Upper lobe of left lung (tissue), 6 donors: ENCODE measurements around the gene EXOC6B. TPM values are rescaled to one million over a fixed set of nuclear protein-coding genes. Genes with fewer than 3 reads are reported as not detected.

Experiments
- ATAC-seq, 2 donors: fragments of 200-7000 bp; cut with Tn5 transposase; one replicate each; pipeline ENCODE4 v1.9.1; 2022; ENCODE audit warnings: mild to moderate bottlenecking in 2 of 2, moderate library complexity in 2 of 2; ENCODE audit not compliant: low FRiP score in 2 of 2
- DNase-seq, 2 donors: peaks; one replicate each; pipeline ENCODE4 v3.0.0-alpha.2; 2019 to 2020
- H3K27ac ChIP-seq, 4 donors: fragments of 200-600 bp; sonication (generic); one replicate each; pipeline ENCODE4 v1.5.1; 2016 to 2019
- H3K27me3 ChIP-seq, 4 donors: fragments of 200-600 bp; sonication (generic); one replicate each; pipeline ENCODE4 v1.5.1; 2017 to 2019
- H3K36me3 ChIP-seq, 4 donors: fragments of 200-600 bp; sonication (generic); one replicate each; pipeline ENCODE4 v1.5.1; 2016 to 2019
- H3K4me1 ChIP-seq, 4 donors: fragments of 200-600 bp; sonication (generic); one replicate each; pipeline ENCODE4 v1.5.1; 2018 to 2019
- H3K4me3 ChIP-seq, 4 donors: fragments of 200-600 bp; sonication (generic); one replicate each; pipeline ENCODE4 v1.5.1; 2017 to 2019; ENCODE audit warnings: mild to moderate bottlenecking in 2 of 4, moderate library complexity in 1 of 4
- H3K9me3 ChIP-seq, 4 donors: fragments of 200-600 bp; sonication (generic); one replicate each; pipeline ENCODE4 v1.5.1; 2018 to 2019
- EP300 ChIP-seq, 4 donors: sonication (generic); formaldehyde crosslinking; IDR thresholded peaks; one replicate each; pipeline ENCODE4 v1.5.1; 2017; ENCODE audit warnings: antibody characterized with exemption in 4 of 4, control low read depth in 2 of 4
- POLR2A ChIP-seq, 4 donors: fragments of 450-650 bp; IDR thresholded peaks; one replicate each; pipeline ENCODE4 v1.5.1; 2016 to 2017; ENCODE audit warnings: antibody characterized with exemption in 4 of 4, mild to moderate bottlenecking in 2 of 4
- POLR2AphosphoS5 ChIP-seq, 2 donors: sonication (generic); formaldehyde crosslinking; IDR thresholded peaks; one replicate each; pipeline ENCODE4 v1.5.1; 2017; ENCODE audit warnings: antibody characterized with exemption in 2 of 2
- WGBS, 2 donors: methylation state at CpG; one replicate each; pipeline ENCODE4 v1.1.5; 2017 to 2018; 5-methylcytosine and 5-hydroxymethylcytosine counted together
- total RNA-seq, 6 donors: library from RNA; depleted of rRNA in 4 of 6; stranded (reverse); fragments of >200 nt in 4 of 6; gene quantifications; one replicate each; pipeline versions ENCODE4 v1.1.0 to v1.2.1, GENCODE V29; 2016 to 2021
- TF ChIP-seq, protein P1 (sequence below), 6 experiments: fragments of 450-650 bp in 4 of 6; fragments of 200-600 bp in 2 of 6; sonication (generic) in 2 of 6; IDR thresholded peaks; one replicate each; pipeline ENCODE4 v1.5.1; 2016 to 2019; ENCODE audit warnings: antibody characterized with exemption in 6 of 6
- donor health status: DM: no; HTN: no; CAD: no; lungs with moderate emphysema.
- donor health status: DM: no; HTN: yes; CAD: no; lungs with severe emphysema.

EXOC6B gene
- total RNA-seq, 6 donors from 2014 or later: 11.0 to 56.6 (median 24.0) TPM

DNA sequence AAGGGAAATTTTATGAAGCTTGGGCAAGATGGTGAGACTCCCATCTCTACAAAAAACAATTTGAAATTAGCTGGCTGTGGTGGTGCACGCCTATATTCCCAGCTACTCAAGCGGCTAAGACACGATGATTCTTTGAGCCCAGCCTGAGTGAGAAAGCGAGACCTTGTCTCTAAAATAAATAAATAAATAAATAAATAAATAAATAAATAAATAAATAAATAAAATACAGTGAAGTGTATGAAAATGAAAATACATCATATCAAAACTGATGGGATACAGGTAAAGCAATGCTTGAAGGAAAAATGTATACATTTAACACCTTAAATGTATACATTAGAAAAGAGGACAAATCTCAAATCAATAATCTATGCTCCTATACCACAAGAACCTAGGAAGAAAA lies 15.7 kb downstream of the EXOC6B start:
- WGBS, 2 donors: 98 to 99% methylated on average over 4 of the region's 4 CpGs
- Histone ChIP-seq H3K36me3 (no peaks in the 10 kb centered on the region), H3K27ac (no peak overlapping the region), H3K27me3 (no peaks in the 10 kb centered on the region), H3K4me1 (no peaks in the 10 kb centered on the region), H3K4me3 (no peak overlapping the region), H3K9me3 (peaks cover 0 to 9% (median 3%) of the 10 kb centered on the region in 4 donors)
- DNase-seq (no peak), ATAC-seq (no peak)
- no peak for TF ChIP-seq POLR2A (IDR thresholded peaks at IDR 0.05)
- TF ChIP-seq EP300 (IDR thresholded peaks at IDR 0.05): no peak
- TF ChIP-seq POLR2AphosphoS5 (IDR thresholded peaks at IDR 0.05): no peak
- TF ChIP-seq, protein P1, sequence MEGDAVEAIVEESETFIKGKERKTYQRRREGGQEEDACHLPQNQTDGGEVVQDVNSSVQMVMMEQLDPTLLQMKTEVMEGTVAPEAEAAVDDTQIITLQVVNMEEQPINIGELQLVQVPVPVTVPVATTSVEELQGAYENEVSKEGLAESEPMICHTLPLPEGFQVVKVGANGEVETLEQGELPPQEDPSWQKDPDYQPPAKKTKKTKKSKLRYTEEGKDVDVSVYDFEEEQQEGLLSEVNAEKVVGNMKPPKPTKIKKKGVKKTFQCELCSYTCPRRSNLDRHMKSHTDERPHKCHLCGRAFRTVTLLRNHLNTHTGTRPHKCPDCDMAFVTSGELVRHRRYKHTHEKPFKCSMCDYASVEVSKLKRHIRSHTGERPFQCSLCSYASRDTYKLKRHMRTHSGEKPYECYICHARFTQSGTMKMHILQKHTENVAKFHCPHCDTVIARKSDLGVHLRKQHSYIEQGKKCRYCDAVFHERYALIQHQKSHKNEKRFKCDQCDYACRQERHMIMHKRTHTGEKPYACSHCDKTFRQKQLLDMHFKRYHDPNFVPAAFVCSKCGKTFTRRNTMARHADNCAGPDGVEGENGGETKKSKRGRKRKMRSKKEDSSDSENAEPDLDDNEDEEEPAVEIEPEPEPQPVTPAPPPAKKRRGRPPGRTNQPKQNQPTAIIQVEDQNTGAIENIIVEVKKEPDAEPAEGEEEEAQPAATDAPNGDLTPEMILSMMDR (IDR thresholded peaks at IDR 0.05): no peak

- Histone ChIP-seq H3K9me3 (peaks cover 0 to 9% (median 3%) of the 10 kb centered on the region in 4 donors), H3K36me3 (no peaks in the 10 kb centered on the region), H3K27me3 (no peaks in the 10 kb centered on the region), H3K4me3 (no peak overlapping the region), H3K4me1 (no peaks in the 10 kb centered on the region), H3K27ac (no peak overlapping the region)
- DNase-seq: no peak
- ATAC-seq: no peak
- 90 to 100% methylated on average over 1 of the region's 1 CpG for WGBS, 2 donors
- TF ChIP-seq POLR2AphosphoS5 (IDR thresholded peaks at IDR 0.05) (no peak), EP300 (IDR thresholded peaks at IDR 0.05) (no peak), POLR2A (IDR thresholded peaks at IDR 0.05) (no peak)
- TF ChIP-seq, protein P1 (IDR thresholded peaks at IDR 0.05): no peak
These were observed 16.7 kb downstream of the EXOC6B start for GRCh38 chr2:72809095-72809494.

DNA sequence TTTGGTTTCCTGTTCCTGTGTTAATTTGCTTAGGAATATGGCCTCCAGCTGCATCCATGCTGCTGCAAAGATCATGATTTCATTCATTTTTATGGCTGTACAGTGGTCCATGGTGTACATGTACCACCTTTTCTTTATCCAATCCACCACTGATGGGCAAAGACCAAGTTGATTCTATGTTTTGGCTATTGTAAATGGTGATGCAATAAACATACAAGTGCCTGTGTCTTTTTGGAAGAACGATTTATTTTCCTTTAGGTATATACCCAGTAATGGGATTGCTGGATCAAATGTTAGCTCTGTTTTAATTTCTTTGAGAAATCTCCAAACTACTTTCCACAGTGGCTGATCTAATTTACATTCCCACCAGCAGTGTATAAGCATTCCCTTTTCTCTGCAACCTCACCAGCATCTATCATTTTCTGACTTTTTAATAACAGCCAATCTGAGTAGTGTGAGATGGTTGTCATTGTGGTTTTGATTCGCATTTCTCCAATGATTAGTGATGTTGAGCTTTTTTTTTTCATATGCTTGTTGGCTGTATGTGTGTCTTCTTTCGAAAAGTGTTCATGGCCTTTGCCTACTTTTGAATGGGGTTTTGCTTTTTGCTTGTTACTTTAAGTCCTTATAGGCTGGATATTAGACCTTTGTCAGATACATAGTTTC lies 19.4 kb downstream of the EXOC6B start:
- Histone ChIP-seq H3K4me3 (no peak overlapping the region), H3K27me3 (no peaks in the 10 kb centered on the region), H3K36me3 (no peaks in the 10 kb centered on the region), H3K27ac (no peak overlapping the region), H3K4me1 (no peaks in the 10 kb centered on the region), H3K9me3 (peaks cover 0 to 9% (median 3%) of the 10 kb centered on the region in 4 donors)
- ATAC-seq: no peak
- TF ChIP-seq POLR2A (IDR thresholded peaks at IDR 0.05): no peak
- TF ChIP-seq, protein P1 (IDR thresholded peaks at IDR 0.05): no peak
- TF ChIP-seq POLR2AphosphoS5 (IDR thresholded peaks at IDR 0.05): no peak
- no peak for TF ChIP-seq EP300 (IDR thresholded peaks at IDR 0.05)
- WGBS, 2 donors: 94 to 95% methylated on average over 3 of the region's 3 CpGs
- DNase-seq: no peak

DNA sequence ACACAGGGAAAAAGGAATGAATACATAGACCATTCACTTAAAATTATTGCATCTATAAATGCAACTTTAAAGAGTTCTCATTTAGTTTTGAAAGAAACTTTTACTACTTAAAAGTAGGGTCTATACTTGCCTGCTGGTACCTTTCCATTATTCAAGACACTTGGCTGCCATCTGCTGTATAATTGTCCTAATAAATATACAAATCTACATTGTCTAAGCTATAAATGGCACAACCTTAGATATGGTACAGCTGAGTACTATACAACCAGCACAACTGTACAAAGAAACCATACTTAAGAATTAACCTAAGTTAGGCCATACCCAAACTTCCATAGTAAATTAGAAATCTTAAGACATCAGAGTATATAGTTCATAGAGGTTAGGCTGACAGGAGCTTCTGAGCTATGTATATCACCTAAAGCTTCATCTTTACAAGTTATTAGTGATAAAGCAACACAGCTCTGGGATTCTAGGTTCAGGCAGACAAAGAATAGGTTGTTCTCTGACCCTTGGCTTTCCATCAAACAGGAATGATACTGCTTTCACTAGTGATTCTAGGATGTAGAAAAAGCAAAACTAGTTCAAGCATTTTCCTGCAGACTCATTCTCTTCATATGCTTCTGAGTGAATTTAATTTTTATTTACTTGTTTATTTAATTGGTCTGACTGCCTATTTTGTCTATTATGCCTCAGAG lies 22.1 kb downstream of the EXOC6B start:
- Histone ChIP-seq H3K4me3 (no peak overlapping the region), H3K4me1 (no peaks in the 10 kb centered on the region), H3K27me3 (no peaks in the 10 kb centered on the region), H3K9me3 (peaks cover 0 to 4% (median 1%) of the 10 kb centered on the region in 4 donors), H3K27ac (no peak overlapping the region), H3K36me3 (no peaks in the 10 kb centered on the region)
- no peak for ATAC-seq
- no peak for DNase-seq
- TF ChIP-seq EP300 (IDR thresholded peaks at IDR 0.05) (no peak), POLR2A (IDR thresholded peaks at IDR 0.05) (no peak), POLR2AphosphoS5 (IDR thresholded peaks at IDR 0.05) (no peak)
- TF ChIP-seq, protein P1 (IDR thresholded peaks at IDR 0.05): no peak
